T-helper 1 cell treated with Interleukin-12 subunit alpha and Interleukin-12 subunit beta and Interleukin-4 antibody, amounts not matched to agents 30 μg/mL and 1 μg/mL, for 36 hours (primary cell): Measurements from ENCODE around the gene PHACTR1.
"Not testable (repeated sequence)": the region's sequence is repeated elsewhere in the genome, so short reads cannot be mapped to it uniquely, and the experiment has no call there.

Experiments used
- H3K27ac Mint-ChIP-seq: one replicate; pipeline ENCODE4 v1.8.0; 2021; ENCODE audit warnings: mild to moderate bottlenecking, mixed read lengths
- H3K27me3 Mint-ChIP-seq: one replicate; pipeline ENCODE4 v1.8.0; 2021; ENCODE audit warnings: low read depth, mixed read lengths
- H3K36me3 Mint-ChIP-seq: one replicate; pipeline ENCODE4 v1.8.0; 2021; ENCODE audit warnings: low read depth, mixed read lengths
- H3K4me1 Mint-ChIP-seq: one replicate; pipeline ENCODE4 v1.8.0; 2021; ENCODE audit warnings: low read depth, mixed read lengths
- H3K4me3 Mint-ChIP-seq: one replicate; pipeline ENCODE4 v1.8.0; 2021; ENCODE audit warnings: mild to moderate bottlenecking, moderate library complexity, mixed read lengths
- H3K9me3 Mint-ChIP-seq: one replicate; pipeline ENCODE4 v1.8.0; 2021; ENCODE audit warnings: mixed read lengths

The PHACTR1 gene

DNA sequence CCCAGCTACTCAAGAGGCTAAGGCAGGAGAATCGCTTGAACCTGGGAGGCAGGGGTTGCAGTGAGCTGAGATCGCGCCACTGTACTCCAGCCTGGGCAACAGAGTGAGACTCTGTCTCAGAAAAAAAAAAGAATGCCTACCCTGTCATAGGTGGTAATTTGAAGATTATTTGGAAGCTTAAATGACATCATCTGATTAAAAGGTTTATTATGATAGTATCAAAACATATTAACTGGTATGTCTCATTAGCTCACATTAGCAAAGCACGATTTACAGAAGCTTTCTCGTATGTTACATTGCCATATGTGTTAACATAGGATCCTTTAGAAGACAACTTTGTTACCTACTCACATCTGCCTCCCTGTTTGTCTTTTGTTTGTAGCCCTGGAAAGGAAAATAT, 443.3 kb downstream of the PHACTR1 start:
- H3K27me3 Mint-ChIP-seq, H3K4me3 Mint-ChIP-seq, H3K27ac Mint-ChIP-seq, H3K4me1 Mint-ChIP-seq, H3K36me3 Mint-ChIP-seq, H3K9me3 Mint-ChIP-seq: not testable (repeated sequence)

- peaks cover 5% of the 10 kb centered on the region for H3K4me1 Mint-ChIP-seq
- H3K27me3 Mint-ChIP-seq, result peaks cover 6% of the 10 kb centered on the region
- no peak overlapping the region for H3K4me3 Mint-ChIP-seq
- no peak overlapping the region for H3K27ac Mint-ChIP-seq
- no peaks in the 10 kb centered on the region for H3K36me3 Mint-ChIP-seq
- no peaks in the 10 kb centered on the region for H3K9me3 Mint-ChIP-seq
These were observed 446.8 kb downstream of the PHACTR1 start for GRCh38 chr6:13163161-13163944.

DNA sequence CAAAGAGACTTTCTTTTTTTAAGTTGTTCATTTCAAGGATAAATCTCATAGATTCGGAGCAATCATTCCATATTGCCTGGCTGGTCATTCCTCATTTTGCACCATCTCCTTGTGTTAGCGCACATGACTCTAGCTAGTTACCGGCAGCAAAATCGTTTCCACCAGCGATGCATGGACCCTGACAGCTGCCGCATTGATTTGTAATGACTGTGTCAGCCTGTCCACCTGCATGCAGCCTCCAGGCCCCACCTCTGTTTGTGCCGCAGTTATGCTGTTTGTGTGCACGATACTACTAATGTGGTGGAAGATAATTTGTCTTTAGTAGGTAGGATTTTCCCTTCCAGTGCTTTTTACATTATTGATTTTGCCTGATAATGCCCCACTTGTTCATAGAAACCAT, 447.7 kb downstream of the PHACTR1 start:
- H3K27me3 Mint-ChIP-seq, result peaks cover 11% of the 10 kb centered on the region
- no peaks in the 10 kb centered on the region for H3K36me3 Mint-ChIP-seq
- no peaks in the 10 kb centered on the region for H3K9me3 Mint-ChIP-seq
- no peak overlapping the region for H3K4me3 Mint-ChIP-seq
- no peak overlapping the region for H3K27ac Mint-ChIP-seq
- peaks cover 5% of the 10 kb centered on the region for H3K4me1 Mint-ChIP-seq

DNA sequence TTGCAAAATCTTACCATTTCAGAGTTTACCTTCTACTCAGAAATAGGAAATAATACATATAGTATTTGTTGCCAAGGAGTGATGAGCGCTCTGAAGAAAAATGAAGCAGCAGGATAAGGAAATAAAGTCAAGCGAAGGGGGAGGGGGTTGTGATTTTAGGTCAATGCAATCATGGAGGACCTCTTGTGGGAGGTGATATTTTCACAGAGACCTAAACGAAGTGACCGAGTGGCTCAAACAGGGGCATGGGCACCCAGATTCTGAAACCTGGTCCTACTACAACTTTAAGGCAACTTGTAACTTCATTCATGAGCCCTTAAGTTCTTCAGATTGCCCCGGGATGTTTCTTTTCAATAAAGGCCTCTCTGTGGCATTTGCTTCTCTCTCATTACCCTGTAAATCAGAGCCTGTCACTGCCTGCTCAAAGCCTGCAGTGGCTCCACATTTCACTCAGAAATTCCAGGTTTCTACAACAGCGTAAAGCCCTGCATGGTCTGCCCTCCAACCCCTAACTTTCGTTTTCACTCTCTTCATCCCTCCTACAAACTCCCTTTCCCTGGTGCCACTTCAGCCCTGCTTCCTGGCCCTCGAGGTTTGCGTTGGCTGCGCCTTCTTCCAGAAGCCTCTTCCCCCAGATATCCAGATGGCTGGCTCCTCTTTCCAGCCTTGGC, 449.1 kb downstream of the PHACTR1 start:
- no peaks in the 10 kb centered on the region for H3K9me3 Mint-ChIP-seq
- H3K4me3 Mint-ChIP-seq, result no peak overlapping the region
- no peaks in the 10 kb centered on the region for H3K36me3 Mint-ChIP-seq
- H3K27ac Mint-ChIP-seq, result no peak overlapping the region
- H3K27me3 Mint-ChIP-seq, result peaks cover 11% of the 10 kb centered on the region
- H3K4me1 Mint-ChIP-seq, result peaks cover 5% of the 10 kb centered on the region

DNA sequence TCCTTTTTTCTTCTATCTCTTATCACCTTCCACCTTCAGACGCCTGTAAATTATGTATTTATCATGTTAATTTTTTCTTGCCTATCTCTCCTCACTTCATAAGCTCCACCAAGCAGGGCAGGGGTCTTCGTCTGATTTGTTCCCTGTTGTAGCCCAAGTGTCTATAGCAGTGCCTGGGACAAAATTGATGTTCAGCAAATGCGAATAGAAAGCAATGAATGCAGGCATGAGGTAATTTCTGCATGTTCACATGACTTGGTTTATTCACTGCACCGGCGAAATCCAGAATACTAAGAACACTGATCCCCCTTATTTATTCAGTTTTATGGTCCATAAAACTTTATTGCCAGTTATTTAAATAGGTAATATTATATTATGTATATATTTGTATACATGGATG, 449.7 kb downstream of the PHACTR1 start:
- peaks cover 5% of the 10 kb centered on the region for H3K4me1 Mint-ChIP-seq
- no peaks in the 10 kb centered on the region for H3K36me3 Mint-ChIP-seq
- no peak overlapping the region for H3K4me3 Mint-ChIP-seq
- no peak overlapping the region for H3K27ac Mint-ChIP-seq
- H3K27me3 Mint-ChIP-seq, result peaks cover 9% of the 10 kb centered on the region
- no peaks in the 10 kb centered on the region for H3K9me3 Mint-ChIP-seq

DNA sequence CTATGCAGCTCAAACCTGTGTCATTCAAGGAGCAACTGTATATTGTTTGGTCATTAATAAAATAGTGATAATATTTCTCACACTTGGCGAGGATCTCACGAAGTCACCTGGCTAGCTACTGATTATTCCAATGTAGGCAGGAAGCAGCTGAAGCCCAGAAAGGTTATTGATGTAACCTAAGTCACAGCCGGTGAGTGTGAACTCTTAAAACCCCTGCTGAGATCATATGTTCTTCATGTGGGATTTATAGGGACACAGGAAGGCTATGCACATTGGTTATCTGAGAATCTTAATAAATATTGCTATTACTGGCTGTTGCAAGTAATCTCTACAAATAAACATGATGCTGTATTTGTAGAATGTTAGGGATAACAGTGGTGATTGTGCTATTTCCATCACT, 450.3 kb downstream of the PHACTR1 start:
- H3K9me3 Mint-ChIP-seq, result no peaks in the 10 kb centered on the region

DNA sequence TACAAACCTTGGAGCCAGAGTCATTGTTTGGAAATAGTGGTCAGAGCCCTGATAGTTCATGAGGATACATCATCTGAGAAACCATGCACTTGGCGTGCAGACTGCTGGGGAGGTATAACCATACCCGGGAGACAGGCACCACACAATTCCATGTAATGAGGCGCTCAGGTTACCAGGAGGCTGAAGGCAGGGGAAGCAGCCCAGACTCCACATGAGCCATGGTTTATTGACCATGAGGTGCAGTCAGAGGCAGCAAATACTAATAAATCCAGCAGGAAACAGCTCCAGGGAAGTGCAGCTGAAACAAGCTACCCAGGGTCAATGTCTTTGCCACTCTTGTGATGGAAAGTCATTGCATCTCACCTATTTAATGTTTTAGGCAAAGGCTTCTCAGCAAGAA, 455.7 kb downstream of the PHACTR1 start:
- no peaks in the 10 kb centered on the region for H3K4me1 Mint-ChIP-seq
- H3K36me3 Mint-ChIP-seq, result no peaks in the 10 kb centered on the region
- no peak overlapping the region for H3K4me3 Mint-ChIP-seq
- H3K27ac Mint-ChIP-seq, result no peak overlapping the region
- no peaks in the 10 kb centered on the region for H3K9me3 Mint-ChIP-seq
- peaks cover 17% of the 10 kb centered on the region for H3K27me3 Mint-ChIP-seq

More for the DNA sequence above, 450.3 kb downstream of the PHACTR1 start:
- Mint-ChIP-seq H3K4me3 (no peak overlapping the region), H3K27ac (no peak overlapping the region), H3K27me3 (peaks cover 7% of the 10 kb centered on the region), H3K4me1 (peaks cover 5% of the 10 kb centered on the region), H3K36me3 (no peaks in the 10 kb centered on the region)

DNA sequence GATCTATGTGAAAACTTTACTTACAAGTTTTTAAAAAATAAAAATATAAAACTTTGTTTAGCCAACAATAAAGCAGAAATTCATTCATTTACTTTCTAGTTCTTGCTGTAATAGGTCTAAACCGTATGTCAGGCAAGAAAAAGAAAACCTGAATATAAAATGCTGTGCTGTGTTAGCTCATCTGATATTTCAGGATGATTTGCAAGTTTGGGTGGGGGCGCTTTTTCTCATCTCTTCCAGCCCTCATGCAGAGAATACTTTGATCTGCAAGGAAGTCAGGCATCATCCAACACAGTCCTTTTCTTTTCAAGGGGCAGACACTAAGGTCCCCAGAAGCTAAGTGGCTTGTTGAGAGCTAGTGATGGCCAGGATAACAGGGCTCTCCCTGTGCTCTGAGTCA, 458.5 kb downstream of the PHACTR1 start:
- Mint-ChIP-seq H3K4me1 (peaks cover 9% of the 10 kb centered on the region), H3K9me3 (no peaks in the 10 kb centered on the region), H3K36me3 (no peaks in the 10 kb centered on the region), H3K27ac (no peak overlapping the region), H3K27me3 (peaks cover 10% of the 10 kb centered on the region), H3K4me3 (no peak overlapping the region)

- Mint-ChIP-seq H3K27ac (no peak overlapping the region), H3K27me3 (peaks cover 10% of the 10 kb centered on the region), H3K4me1 (peaks cover 11% of the 10 kb centered on the region), H3K36me3 (no peaks in the 10 kb centered on the region), H3K4me3 (no peak overlapping the region), H3K9me3 (no peaks in the 10 kb centered on the region)
These were observed 459.2 kb downstream of the PHACTR1 start for GRCh38 chr6:13175759-13176158.

GRCh38 chr6:13177664-13178063, 461.1 kb downstream of the PHACTR1 start:
- H3K36me3 Mint-ChIP-seq, result no peaks in the 10 kb centered on the region
- H3K9me3 Mint-ChIP-seq, result no peaks in the 10 kb centered on the region
- no peak overlapping the region for H3K27ac Mint-ChIP-seq
- peaks cover 10% of the 10 kb centered on the region for H3K27me3 Mint-ChIP-seq
- H3K4me1 Mint-ChIP-seq, result peaks cover 11% of the 10 kb centered on the region
- no peak overlapping the region for H3K4me3 Mint-ChIP-seq

GRCh38 chr6:13178107-13178506, 461.5 kb downstream of the PHACTR1 start:
- Mint-ChIP-seq H3K9me3 (no peaks in the 10 kb centered on the region), H3K36me3 (no peaks in the 10 kb centered on the region), H3K27me3 (peaks cover 10% of the 10 kb centered on the region), H3K27ac (no peak overlapping the region), H3K4me3 (no peak overlapping the region), H3K4me1 (peaks cover 11% of the 10 kb centered on the region)

DNA sequence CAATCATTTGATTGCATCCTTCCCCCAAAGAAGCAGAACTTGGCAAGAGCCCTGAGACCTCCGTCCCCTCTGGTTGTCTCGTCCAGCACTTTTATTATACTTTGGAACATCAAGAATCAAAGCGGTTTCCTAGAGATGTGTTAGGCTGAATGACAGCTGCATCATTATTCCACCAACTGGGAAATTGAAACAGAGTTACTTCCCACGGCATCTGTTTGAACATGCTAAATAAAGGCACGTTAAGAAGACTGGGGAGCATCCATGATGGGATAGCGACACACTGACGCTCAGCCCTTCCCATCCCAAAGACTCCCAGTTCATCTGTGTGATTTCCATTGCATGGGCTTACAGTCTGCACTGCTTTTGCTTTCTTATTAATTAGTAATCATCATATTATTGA, 464.0 kb downstream of the PHACTR1 start:
- no peaks in the 10 kb centered on the region for H3K9me3 Mint-ChIP-seq
- H3K27ac Mint-ChIP-seq, result no peak overlapping the region
- no peak overlapping the region for H3K4me3 Mint-ChIP-seq
- H3K36me3 Mint-ChIP-seq, result no peaks in the 10 kb centered on the region
- H3K27me3 Mint-ChIP-seq, result peaks cover 7% of the 10 kb centered on the region
- H3K4me1 Mint-ChIP-seq, result peaks cover 14% of the 10 kb centered on the region

- H3K27ac Mint-ChIP-seq, result no peak overlapping the region
- peaks cover 14% of the 10 kb centered on the region for H3K4me1 Mint-ChIP-seq
- no peak overlapping the region for H3K4me3 Mint-ChIP-seq
- H3K9me3 Mint-ChIP-seq, result no peaks in the 10 kb centered on the region
- H3K27me3 Mint-ChIP-seq, result peaks cover 12% of the 10 kb centered on the region
- no peaks in the 10 kb centered on the region for H3K36me3 Mint-ChIP-seq
These were observed 464.8 kb downstream of the PHACTR1 start for GRCh38 chr6:13181393-13181792.

- no peak overlapping the region for H3K27ac Mint-ChIP-seq
- peaks cover 22% of the 10 kb centered on the region for H3K27me3 Mint-ChIP-seq
- H3K36me3 Mint-ChIP-seq, result no peaks in the 10 kb centered on the region
- no peaks in the 10 kb centered on the region for H3K9me3 Mint-ChIP-seq
- peaks cover 8% of the 10 kb centered on the region for H3K4me1 Mint-ChIP-seq
- H3K4me3 Mint-ChIP-seq, result no peak overlapping the region
These were observed 467.0 kb downstream of the PHACTR1 start for GRCh38 chr6:13183415-13184088.

DNA sequence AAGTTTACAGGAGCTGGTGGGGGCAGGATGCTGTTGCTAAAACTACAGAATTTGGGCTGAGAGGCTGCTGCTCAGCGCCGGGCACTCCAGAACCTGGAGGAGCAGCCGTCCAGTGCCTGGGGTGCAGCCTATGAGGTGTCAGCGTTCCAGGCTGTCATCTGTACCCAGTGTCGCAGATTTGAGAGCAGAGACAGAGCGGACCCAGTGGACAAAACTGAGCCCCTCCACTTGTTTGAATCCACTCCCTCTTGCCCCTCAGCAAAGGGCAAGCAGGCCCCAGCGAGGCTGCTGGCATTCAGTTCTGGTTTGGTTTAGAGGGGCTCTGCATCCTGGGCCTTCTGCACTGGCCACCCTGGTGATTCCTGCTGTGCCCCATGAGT, 467.5 kb downstream of the PHACTR1 start:
- H3K4me1 Mint-ChIP-seq, result peaks cover 7% of the 10 kb centered on the region
- H3K27ac Mint-ChIP-seq, result no peak overlapping the region
- no peak overlapping the region for H3K4me3 Mint-ChIP-seq
- peaks cover 24% of the 10 kb centered on the region for H3K27me3 Mint-ChIP-seq
- H3K9me3 Mint-ChIP-seq, result no peaks in the 10 kb centered on the region
- no peaks in the 10 kb centered on the region for H3K36me3 Mint-ChIP-seq
